ENCODE measurements around the gene TMEM25. TPM values are rescaled to one million over a fixed set of nuclear protein-coding genes. Genes with fewer than 3 reads are reported as not detected.

The TMEM25 gene
- total and polyA plus RNA-seq, 2 of the 13 experiments (the other 11 are each of a cell fraction or from before 2014, with no cell fraction given): 7.5 to 17.2 TPM

GRCh38 chr11:118547132-118547531, 16.1 kb downstream of the TMEM25 start:
- Histone ChIP-seq H3K36me3 (replicated peaks in 1 of 2; ENCODE audit: control insufficient read depth in 1 of 2, insufficient read depth in 2 of 2, low read length in 2 of 2) (no peaks in the 10 kb centered on the region; a peak in 2 of 5 replicates), H3K27ac (ENCODE audit: extremely low read length, insufficient read depth, low read length) (no peak overlapping the region), H3K4me1 (ENCODE audit: insufficient read depth, low read length) (no peaks in the 10 kb centered on the region), H3K4me3 (replicated peaks in 1 of 3; ENCODE audit: insufficient read depth in 1 of 3, low read depth in 2 of 3, low read length in 3 of 3) (no peak overlapping the region), H3K4me2 (ENCODE audit: low read depth, low read length) (no peak overlapping the region), H3K79me2 (ENCODE audit: insufficient read depth, low read length) (no peaks in the 10 kb centered on the region), H4K20me1 (ENCODE audit: insufficient read depth, low read length) (no peaks in the 10 kb centered on the region), H3K9ac (ENCODE audit: insufficient read depth, low read depth, low read length) (no peak overlapping the region), H2AFZ (ENCODE audit: low read length) (no peak overlapping the region), H3K27me3 (ENCODE audit: control insufficient read depth in 1 of 2, insufficient read depth in 2 of 2, low read length in 2 of 2) (no peaks in the 10 kb centered on the region), H3K9me3 (ENCODE audit: low read length) (no peaks in the 10 kb centered on the region)
- intact Hi-C loops (cut with micrococcal nuclease; ENCODE audit: unreplicated experiment): no loop called here
- no peak for ATAC-seq
- TF ChIP-seq ZBTB10 (CRISPR knock-in tag; IDR thresholded peaks at IDR 0.05; ENCODE audit: borderline replicate concordance) (no peak), GFI1 (CRISPR knock-in tag; IDR thresholded peaks at IDR 0.05; ENCODE audit: borderline replicate concordance) (no peak), MTF2 (CRISPR knock-in tag; IDR thresholded peaks at IDR 0.05; ENCODE audit: borderline replicate concordance) (no peak), ARID5B (CRISPR knock-in tag; IDR thresholded peaks at IDR 0.05) (no peak), ZFP91 (CRISPR knock-in tag; IDR thresholded peaks at IDR 0.05; ENCODE audit: borderline replicate concordance) (no peak), RNF2 (conservative IDR thresholded peaks at IDR 0.05; ENCODE audit: low read depth) (no peak), PREB (CRISPR knock-in tag; IDR thresholded peaks at IDR 0.05) (no peak), ELK4 (CRISPR knock-in tag; IDR thresholded peaks at IDR 0.05; ENCODE audit: borderline replicate concordance) (no peak), ZFP36L2 (CRISPR knock-in tag; IDR thresholded peaks at IDR 0.05) (no peak), ZNF260 (CRISPR knock-in tag; IDR thresholded peaks at IDR 0.05; ENCODE audit: borderline replicate concordance, low read depth) (no peak), HNRNPUL1 (IDR thresholded peaks at IDR 0.05; ENCODE audit: low read depth, low read length) (no peak), ZNF761 (CRISPR knock-in tag; conservative IDR thresholded peaks at IDR 0.05) (no peak), REL (CRISPR knock-in tag; conservative IDR thresholded peaks at IDR 0.05) (no peak), MBD4 (IDR thresholded peaks at IDR 0.05; ENCODE audit: borderline replicate concordance, low read length) (no peak)
- in situ Hi-C loops (cut with HindIII; ENCODE audit: extremely low pct_ligation_motif_present, low pct_unique_long_range_greater_than_20kb): no loop called here
- ChIA-PET POLR2A (no interaction called here), CTCF (ENCODE audit: low intra/inter-chr PET ratio, low total read pairs) (no interaction called here)
- no TSS peak for BruUV-seq (replicated peaks)
- DNase-seq (ENCODE audit: low spot score): no peak
- WGBS (ENCODE audit: low lambda C conversion rate): 94% methylated on average over 2 of the region's 2 CpGs
- no peak for FAIRE-seq

All from HepG2 (cell line).